ENCODE results near the gene RAD51B.
"Not testable (repeated sequence)": the region's sequence is repeated elsewhere in the genome, so short reads cannot be mapped to it uniquely, and the experiment has no call there.

RAD51B gene

DNA sequence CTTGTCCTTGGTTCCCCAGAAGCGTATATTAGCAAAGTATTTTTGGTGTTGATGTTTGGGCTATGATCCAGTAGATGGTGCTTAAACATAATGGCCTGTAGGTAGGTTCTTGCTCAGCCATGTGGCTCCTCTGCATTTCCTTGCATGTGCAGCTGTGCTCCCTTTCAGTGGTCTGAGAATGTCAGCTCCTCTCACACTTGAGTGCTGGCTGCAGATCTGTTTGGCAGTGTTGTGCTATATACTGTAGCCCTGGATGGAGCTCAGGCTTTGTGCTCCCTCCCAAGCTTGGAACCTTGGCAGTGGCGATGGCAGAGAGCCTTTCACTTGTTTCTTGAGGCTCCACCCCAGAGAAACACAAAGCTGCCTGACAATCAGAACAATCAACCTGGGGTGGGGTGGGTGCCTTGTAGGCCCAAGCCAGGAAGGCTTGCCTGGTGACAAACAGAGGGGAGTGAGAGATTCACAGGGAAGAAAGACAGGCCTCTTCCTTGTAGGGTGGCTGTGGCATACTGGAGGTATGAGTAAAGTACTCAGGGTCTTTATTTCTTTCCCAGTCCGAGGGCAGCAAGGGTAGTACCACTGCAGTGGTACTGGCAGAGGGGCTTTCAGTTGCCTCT, 255.3 kb downstream of the RAD51B start:
- no peak for DNase-seq (ENCODE audit: low spot score)

DNA sequence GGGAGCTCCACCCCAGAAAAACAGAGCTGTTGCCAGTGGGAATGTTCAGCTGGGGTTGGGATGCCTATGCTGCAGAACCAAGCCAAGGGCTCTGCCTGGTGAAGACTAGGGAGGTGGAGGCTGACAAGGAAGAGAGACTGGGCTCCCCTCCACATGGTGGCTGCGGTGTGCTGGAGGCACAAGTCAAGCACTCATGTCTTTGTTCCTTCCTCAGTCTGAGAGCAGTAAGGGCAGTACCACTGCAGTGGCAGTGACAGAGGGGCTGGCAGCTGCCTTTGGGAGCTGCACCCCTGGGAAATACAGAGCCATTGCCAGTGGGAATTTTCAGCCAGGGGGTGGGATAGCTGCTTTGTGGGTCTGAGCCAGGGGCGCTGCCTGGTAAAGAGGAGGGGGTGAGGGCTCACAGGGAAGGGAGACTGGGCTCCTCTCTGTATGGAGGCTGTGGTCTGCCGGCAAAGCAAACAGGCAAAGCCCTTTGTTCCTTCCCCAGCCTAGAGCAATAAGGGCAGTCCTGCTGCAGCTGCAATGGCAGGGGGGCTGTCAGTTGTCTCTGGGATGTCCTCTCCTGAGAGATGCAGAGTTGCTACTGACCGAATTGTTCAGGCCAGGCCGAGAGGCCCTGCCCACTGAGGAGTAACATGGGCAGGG, 255.9 kb downstream of the RAD51B start:
- no peak for DNase-seq (ENCODE audit: low spot score)

DNA sequence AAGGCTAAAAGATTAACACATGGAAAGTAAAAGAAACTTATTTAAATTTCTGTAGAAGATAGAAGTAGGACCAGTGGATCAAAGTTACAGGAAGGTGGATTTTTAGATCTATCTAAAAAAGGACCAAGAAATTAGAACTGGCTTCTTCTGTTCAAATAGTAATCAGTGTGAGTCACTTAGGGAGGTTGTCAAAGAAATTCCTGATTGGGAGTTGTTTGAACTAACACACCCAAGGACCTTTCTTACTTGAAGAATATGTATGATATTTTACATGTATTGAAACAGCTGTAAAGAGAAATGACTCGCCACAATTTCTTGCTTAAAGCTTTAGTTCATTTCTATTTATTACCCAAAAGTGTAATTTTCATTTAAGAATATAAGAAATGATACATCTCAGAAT, 256.9 kb downstream of the RAD51B start:
- DNase-seq (ENCODE audit: low spot score): no peak

DNA sequence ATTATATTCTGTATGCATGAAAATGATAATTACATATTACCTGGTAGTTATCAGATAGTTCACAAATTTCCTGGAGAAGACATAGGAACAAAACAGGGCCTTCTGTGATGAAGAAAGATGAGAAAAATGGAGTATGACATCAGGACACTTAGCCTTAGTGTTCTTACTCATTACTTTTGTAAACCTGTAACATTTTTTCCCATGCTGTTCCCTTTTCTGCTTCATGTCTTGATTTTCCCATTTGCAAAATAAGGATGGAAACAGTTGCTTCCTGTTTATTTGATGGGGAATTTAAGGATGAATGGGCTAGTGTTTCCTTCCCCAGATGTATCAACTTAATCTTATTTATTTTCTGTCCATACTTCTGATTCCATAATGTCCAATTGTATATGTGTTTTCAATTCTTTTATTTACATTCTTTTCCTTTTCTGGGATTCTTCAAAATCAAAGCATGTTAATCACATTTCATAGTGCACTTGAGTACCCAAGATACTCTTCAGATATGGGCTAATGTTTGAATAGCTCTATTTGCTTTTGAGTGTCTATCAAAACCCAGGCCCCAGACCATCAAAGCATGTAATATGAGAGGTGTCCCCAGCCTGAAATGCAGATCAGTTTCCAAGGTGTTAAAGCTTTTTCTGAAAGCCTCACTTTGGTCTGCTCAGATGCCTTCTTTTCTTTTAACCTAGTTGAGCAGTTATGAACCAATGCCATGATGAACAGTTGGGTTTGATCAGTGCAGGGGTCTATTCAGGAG, 260.5 kb downstream of the RAD51B start:
- no peak for DNase-seq (ENCODE audit: low spot score)

DNA sequence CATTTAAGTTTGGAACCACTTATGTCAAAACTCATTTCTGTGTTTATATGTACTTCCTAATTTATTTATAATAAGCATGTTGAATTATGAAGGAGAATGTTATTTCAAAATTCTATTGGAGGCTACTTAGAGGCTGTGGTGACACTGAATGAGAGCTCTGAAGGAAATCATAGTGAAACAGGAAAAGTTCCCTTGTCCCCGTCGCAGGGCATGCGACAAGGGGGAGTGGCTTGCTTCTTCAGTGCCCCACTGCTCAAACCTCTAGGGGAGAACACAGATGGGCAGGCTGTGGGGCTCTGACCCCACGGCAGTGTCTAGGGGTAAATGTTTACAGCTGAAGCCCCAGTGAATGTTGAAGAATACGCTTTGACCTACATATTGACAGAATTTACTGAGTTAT, 261.9 kb downstream of the RAD51B start:
- DNase-seq (ENCODE audit: low spot score): no peak

DNA sequence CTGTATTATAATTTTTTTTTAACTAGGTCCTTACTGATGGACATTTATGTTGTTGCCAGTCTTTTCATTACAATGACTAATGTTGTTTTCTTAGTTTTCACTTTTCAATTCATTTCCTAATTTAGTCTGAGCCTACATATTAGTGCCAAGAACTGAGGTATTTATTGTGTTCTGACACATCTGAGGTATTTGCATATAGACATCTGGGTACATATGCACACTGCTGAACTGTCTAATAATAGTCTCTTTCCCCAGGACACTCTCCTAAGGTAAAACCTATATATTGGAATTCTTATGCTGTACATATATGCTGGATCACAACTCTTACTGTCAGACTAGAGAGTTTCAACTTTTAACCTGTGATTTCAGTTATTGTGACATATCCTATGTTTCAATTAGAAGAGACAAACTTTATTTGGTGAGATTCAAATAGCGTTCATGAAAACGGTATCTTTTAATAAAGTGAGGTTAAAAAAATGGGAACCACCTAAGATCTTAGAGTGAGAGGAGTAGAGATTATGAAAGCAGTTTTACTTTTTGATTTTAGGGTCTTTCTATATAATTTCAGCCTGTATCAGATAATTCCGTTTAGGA, 263.2 kb downstream of the RAD51B start:
- no peak for DNase-seq (ENCODE audit: low spot score)

DNA sequence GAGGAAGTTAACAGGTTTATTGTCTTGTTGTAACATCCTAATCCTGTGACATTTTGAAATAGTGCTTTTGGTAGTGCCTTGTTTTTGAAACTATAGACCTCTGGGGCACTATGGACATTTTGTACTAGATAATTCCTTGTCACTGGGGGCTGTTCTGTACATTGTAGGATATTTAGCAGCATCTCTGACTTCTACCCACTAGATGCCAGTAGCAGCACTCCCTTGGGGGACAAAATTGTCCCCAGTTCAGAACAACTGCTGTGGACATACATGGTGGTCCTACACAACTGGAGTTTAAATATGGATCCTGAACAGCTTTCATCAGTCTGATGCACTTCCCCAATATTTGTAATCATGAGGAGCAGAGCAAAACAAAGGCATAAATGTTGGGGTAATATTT, 264.7 kb downstream of the RAD51B start:
- DNase-seq (ENCODE audit: low spot score): no peak

DNA sequence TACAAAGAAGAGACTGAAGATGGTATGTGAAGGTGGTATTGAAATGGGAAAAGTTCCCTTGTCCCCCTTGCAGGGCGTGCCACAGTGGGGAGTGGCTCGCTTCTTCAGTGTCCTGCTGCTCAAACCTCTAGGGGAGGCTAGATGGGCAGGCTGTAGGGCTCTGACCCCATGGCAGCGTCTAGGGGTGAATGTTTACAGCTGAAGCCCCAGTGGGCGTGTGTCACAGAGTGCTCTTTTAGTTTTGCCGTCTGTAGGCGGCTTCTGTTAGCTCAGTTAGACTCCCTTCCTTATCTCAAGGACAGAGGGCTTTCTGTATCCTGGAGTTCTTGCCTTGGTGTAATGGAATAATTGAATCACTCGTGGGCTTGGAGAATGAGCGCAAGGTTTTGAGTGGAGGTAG, 266.2 kb downstream of the RAD51B start:
- no peak for DNase-seq (ENCODE audit: low spot score)

DNA sequence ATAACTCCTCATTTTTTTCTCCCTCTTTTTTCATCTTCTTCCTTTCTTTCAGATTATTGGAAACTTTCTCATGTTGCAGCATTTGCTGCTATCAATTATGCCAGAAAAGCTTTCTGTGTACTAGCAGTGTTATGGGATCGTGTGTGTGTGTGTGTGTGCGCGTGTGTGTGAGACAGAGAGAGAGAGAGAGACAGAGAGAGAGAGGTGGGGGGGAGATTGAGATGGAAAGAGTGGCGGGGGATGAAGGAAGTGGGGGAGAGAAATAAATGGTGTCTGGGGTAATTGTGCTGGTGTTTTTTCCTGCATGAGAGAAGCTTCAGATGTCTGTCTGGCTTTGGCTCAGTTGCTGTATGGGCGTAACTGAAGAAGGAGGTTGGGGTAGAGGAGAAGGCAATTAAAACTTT, 268.9 kb downstream of the RAD51B start:
- no peak for DNase-seq (ENCODE audit: low spot score)

DNA sequence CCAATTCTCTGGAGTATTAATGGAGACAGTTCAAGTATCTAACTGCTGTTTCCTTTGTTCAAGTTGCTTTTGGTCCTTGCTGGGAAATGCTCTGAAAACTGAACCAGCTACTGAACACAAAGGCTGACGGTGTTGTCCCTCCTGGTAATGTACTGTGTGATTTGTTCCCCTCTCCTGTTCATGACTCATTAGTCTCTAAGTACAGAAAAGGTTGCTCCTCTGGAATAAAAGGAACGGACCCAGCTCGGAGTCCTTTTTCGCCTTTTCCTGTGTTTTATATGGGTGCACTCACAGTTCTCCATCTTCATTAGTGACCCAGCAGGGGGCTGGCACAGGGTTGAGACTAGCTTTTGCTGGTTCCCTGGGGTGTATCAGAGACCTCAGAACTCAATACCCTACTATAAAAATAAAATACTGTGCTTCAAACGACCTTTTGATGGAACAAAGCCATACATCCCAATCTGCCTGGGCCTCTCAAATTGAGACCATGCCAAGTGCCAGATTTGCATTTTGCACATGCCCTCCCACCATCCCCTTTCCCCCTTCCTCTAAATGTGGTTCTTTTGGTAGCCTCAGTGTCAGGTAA, 269.7 kb downstream of the RAD51B start:
- no peak for DNase-seq (ENCODE audit: low spot score)

DNA sequence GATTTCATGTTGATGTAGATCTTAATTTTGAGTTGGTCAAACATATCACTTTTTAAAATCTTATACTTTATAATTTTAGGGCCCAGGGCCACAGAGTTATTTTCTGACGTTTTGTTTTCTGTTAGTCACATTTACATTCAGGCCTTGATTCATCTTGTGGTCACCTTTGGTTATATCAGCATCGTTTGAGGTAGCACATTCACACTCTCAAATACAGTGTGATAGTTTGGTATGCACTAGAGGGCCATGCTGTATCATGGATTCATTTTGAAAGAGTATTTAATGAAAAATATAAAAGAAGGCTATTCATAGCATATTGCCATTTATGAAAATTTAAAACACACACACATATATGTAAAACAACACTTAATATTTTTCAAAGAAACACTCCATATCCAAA, 274.6 kb downstream of the RAD51B start:
- DNase-seq (ENCODE audit: low spot score): no peak

DNA sequence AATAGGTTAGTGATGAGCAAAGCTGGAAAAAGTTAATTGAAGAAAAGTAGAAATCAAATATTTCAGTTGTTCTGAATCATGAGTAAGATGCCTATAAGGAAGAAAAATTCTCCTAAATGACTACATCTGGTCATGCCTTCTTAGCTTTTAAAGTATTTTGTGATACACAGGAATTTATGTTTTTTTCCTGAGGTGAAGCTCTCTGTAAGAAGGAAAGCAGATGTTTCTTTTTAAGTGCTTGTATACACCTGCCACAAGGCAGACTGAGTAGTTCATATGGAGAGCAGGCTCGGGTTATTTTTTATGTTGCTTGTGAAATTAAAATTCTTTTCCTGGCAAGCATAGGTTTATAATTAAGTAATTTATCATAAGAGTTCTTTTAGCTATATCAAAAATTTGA, 275.2 kb downstream of the RAD51B start:
- DNase-seq (ENCODE audit: low spot score): no peak

DNA sequence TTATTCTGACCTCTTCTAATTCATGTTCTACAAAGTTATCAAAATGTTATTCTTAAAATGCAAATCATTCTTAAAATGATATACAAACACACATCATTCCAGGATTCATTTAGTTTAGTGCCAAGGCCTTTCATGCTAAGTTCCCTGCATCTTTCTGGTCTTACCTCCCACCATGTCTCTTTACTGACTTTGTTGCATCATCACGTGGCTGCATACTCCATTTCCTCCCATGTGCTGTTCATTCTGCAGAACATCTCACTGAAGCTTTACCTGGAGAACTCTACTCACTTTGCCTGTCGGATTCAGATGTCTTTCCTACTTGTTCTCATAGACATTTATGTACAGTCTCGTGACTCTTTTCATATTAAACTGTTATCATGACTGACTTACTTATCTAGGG, 278.1 kb downstream of the RAD51B start:
- DNase-seq (ENCODE audit: low spot score): no peak

DNA sequence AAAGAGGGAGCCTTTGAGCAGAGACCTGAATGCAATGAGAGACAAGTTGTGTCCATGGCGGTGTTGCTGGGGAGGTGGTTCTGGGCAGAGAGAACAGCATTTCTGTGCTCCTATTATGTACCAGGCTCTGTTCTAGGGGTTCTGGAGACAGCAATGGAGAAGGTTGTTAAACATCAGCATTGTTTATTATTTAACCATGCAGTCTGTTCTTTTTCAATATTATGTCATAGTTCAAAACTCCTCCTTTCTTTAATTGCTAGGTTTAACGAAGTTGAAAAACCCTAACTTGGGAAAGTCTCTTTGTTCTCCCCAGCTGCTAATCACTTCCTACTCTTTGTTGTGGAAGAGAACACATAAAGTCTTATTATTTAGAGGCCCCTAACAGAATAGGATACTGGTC, 279.3 kb downstream of the RAD51B start:
- no peak for DNase-seq (ENCODE audit: low spot score)

DNA sequence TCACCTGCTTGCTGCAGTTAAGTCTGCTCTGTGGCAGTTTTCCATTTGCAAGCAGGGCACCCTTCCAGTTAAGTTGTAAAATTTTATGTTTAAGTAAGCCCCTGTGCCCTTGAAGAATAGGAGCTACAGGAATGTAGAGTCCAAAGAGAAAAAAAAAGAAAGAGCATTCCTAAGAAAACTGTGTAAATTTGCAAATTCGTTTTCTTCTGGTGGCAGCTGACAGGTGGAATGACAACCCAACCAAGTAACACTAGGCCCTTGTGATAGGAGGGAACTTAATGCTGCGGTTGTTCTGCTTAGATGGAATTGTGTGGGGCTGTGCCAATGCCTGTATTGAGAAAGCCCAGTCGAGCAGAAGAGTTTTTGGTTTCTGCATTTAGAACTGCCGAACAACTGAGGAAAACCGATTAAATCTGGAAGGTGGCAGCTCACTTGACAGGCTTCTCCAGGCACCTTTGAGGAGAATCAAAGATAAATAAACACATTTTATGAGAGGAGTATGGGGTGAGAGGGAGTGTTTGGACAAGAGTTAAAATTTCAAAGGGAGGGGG, 280.0 kb downstream of the RAD51B start:
- no peak for DNase-seq (ENCODE audit: low spot score)

DNA sequence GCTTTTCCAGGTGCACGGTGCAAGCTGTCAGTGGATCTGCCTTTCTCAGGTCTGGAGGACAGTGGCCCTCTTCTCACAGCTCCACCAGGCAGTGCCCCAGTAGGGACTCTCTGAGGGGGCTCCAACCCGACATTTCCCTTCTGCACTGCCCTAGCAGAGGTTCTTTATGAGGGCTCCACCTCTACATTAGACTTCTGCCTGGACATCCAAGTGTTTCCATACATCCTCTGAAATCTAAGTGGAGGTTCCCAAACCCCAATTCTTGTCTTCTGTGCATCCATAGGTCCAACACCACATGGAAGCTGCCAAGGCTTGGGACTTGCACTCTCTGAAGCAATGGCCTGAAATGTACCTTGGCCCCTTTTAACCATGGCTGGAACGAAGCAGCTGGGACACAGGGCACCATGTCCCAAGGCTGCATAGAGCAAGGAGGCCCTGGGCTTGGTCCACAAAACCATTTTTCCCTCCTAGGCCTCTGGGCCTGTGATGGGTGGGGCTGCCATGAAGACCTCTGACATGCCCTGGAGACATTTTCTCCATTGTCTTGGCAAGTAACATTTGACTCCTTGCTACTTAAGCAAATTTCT, 282.2 kb downstream of the RAD51B start:
- DNase-seq (ENCODE audit: low spot score): not testable (repeated sequence)

DNA sequence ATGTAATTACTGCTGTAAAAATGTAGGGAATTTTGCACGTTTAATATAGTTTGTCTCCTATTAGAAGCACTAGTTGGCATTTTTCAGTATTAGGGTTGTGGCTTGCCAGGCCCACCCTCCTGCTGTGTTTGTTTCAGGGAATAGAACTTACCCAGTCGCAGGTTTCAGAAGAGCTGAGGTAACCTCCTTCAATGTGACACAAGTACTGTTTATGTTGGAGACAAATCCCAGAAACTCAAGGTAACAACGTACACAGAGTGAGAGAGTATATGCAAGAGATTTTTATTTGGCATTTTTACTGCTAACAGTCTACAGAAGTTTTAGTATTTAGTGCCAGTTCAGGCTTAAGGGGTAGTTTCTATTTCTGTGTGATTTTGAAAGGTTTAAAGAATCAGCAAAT, 284.3 kb downstream of the RAD51B start:
- DNase-seq (ENCODE audit: low spot score): no peak

DNA sequence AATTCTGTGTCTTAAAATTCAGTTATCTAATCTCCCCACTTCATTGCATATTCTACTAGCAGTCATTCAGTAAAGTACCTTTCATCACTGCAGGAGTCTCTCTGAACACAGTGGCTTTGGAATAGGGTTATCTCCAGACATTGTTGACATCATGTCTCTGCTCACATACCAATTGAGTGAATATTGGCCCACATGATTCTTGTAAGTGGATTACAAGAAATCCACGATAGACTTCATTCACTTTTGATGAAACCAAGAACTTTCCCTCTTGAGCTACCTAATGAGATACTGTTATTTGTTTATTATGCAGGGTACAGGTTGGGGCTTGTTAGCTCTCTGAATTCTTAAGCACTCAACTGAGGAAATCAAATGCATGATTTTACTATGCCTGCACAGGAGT, 284.9 kb downstream of the RAD51B start:
- DNase-seq (ENCODE audit: low spot score): no peak

DNA sequence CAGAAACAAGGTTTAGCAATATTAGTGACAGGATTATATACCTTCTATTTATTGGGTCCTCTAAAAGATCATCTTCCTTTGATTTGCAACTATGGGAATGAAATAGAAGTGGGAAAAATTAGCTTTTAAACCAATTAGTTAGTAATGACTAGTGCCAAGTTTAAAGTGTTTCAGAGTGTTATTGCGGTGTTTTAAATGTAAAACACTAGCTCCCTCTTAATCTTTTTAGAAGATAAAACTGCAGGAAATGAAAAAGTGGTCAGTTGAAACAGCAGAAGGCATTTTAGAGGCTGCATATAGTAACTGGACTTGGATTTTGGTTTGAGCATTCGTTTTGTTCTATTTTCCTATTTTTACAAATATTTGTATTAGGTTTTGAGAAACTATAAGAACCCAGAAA, 286.2 kb downstream of the RAD51B start:
- DNase-seq (ENCODE audit: low spot score): no peak

DNA sequence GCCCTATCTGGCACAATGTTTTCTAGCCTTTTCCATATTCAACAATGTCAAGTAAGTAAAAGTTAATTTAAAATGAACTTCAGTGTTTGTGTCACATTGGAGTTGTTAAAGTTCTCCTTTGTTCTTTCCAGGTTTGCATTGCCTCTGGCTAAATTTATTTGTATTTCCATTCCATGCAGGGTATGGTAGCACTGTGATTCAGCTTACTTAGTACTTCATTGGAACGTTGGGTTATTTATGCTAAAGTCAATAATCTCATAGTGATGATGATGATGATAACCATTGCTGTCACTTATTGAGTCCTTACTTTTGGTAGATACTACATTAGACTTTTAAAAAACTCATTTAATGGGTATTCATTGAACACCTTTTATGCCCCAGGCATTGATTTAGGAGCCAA, 286.9 kb downstream of the RAD51B start:
- DNase-seq (ENCODE audit: low spot score): no peak

DNA sequence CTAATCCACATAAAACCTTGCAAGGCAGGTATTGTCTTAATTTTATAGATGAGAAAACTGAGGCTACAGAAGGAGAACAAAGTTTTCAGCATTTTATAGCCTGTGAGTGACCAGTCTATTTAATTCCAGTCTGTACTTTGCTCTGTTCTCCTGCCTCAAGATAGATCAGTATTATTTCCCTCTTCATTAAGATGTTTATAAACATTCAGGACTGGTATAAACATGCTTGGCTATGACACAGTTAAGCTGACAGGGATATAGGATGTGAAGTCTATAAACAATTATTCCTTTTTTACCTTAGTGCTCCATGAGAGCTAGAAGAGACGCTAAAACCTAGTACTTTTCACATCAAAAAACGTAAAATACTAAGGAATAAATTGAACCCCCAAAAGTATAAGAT, 287.3 kb downstream of the RAD51B start:
- DNase-seq (ENCODE audit: low spot score): no peak

All from SK-N-DZ (cell line).